ENCODE measurements around the gene NRG4.

The NRG4 gene

GRCh38 chr15:75923756-75924155, 88.5 kb downstream of the NRG4 start:
- no peak overlapping the region for H3K9ac ChIP-seq (ENCODE audit: low read depth, low read length, poor library complexity, severe bottlenecking)
- no peaks in the 10 kb centered on the region for H3K79me2 ChIP-seq (ENCODE audit: insufficient read depth, low read length)
- H2AFZ ChIP-seq (ENCODE audit: low read length): no peak overlapping the region
- no peaks in the 10 kb centered on the region for H3K9me3 ChIP-seq (ENCODE audit: insufficient read depth, low read depth, low read length)
- H3K27me3 ChIP-seq (ENCODE audit: insufficient read depth, low read length, poor library complexity, severe bottlenecking): no peaks in the 10 kb centered on the region
- no peak overlapping the region for H3K4me2 ChIP-seq (ENCODE audit: low read depth, low read length, poor library complexity, severe bottlenecking)
- no peaks in the 10 kb centered on the region for H3K4me1 ChIP-seq (ENCODE audit: insufficient read depth, low read length, poor library complexity, severe bottlenecking)
- H4K20me1 ChIP-seq (ENCODE audit: insufficient read depth, low read length, poor library complexity, severe bottlenecking): no peaks in the 10 kb centered on the region
- no peak overlapping the region for H3K4me3 ChIP-seq (ENCODE audit: low read length, poor library complexity, severe bottlenecking)
- no peaks in the 10 kb centered on the region; the same call in 1 of the 2 replicates for H3K36me3 ChIP-seq (ENCODE audit: insufficient read depth, low read length)
- no peaks in the 10 kb centered on the region for H3K9me2 ChIP-seq (replicated peaks; ENCODE audit: low read depth, low read length)
- no peaks in the 10 kb centered on the region for H3F3A ChIP-seq (ENCODE audit: low read depth)
- TF ChIP-seq, protein P1, sequence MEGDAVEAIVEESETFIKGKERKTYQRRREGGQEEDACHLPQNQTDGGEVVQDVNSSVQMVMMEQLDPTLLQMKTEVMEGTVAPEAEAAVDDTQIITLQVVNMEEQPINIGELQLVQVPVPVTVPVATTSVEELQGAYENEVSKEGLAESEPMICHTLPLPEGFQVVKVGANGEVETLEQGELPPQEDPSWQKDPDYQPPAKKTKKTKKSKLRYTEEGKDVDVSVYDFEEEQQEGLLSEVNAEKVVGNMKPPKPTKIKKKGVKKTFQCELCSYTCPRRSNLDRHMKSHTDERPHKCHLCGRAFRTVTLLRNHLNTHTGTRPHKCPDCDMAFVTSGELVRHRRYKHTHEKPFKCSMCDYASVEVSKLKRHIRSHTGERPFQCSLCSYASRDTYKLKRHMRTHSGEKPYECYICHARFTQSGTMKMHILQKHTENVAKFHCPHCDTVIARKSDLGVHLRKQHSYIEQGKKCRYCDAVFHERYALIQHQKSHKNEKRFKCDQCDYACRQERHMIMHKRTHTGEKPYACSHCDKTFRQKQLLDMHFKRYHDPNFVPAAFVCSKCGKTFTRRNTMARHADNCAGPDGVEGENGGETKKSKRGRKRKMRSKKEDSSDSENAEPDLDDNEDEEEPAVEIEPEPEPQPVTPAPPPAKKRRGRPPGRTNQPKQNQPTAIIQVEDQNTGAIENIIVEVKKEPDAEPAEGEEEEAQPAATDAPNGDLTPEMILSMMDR (conservative IDR thresholded peaks at IDR 0.05; ENCODE audit: low read length): no peak
- TF ChIP-seq EZH2phosphoT487 (IDR thresholded peaks at IDR 0.05; ENCODE audit: borderline replicate concordance): no peak

- no peaks in the 10 kb centered on the region for H3K79me2 ChIP-seq (ENCODE audit: insufficient read depth, low read length)
- TF ChIP-seq EZH2phosphoT487 (IDR thresholded peaks at IDR 0.05; ENCODE audit: borderline replicate concordance): no peak
- TF ChIP-seq, protein P1 (conservative IDR thresholded peaks at IDR 0.05; ENCODE audit: low read length): peak; percentile 73
- H4K20me1 ChIP-seq (ENCODE audit: insufficient read depth, low read length, poor library complexity, severe bottlenecking): no peaks in the 10 kb centered on the region
- H2AFZ ChIP-seq (ENCODE audit: low read length): no peak overlapping the region
- H3K9ac ChIP-seq (ENCODE audit: low read depth, low read length, poor library complexity, severe bottlenecking): no peak overlapping the region
- no peak overlapping the region for H3K4me3 ChIP-seq (ENCODE audit: low read length, poor library complexity, severe bottlenecking)
- H3K4me1 ChIP-seq (ENCODE audit: insufficient read depth, low read length, poor library complexity, severe bottlenecking): no peaks in the 10 kb centered on the region
- H3K4me2 ChIP-seq (ENCODE audit: low read depth, low read length, poor library complexity, severe bottlenecking): no peak overlapping the region
- no peaks in the 10 kb centered on the region for H3K9me2 ChIP-seq (replicated peaks; ENCODE audit: low read depth, low read length)
- no peaks in the 10 kb centered on the region for H3F3A ChIP-seq (ENCODE audit: low read depth)
- H3K36me3 ChIP-seq (ENCODE audit: insufficient read depth, low read length): peaks cover 17% of the 10 kb centered on the region
- no peaks in the 10 kb centered on the region for H3K27me3 ChIP-seq (ENCODE audit: insufficient read depth, low read length, poor library complexity, severe bottlenecking)
- H3K9me3 ChIP-seq (ENCODE audit: insufficient read depth, low read depth, low read length): no peaks in the 10 kb centered on the region
Observed at GRCh38 chr15:75921732-75922703, 90.2 kb downstream of the NRG4 start.

DNA sequence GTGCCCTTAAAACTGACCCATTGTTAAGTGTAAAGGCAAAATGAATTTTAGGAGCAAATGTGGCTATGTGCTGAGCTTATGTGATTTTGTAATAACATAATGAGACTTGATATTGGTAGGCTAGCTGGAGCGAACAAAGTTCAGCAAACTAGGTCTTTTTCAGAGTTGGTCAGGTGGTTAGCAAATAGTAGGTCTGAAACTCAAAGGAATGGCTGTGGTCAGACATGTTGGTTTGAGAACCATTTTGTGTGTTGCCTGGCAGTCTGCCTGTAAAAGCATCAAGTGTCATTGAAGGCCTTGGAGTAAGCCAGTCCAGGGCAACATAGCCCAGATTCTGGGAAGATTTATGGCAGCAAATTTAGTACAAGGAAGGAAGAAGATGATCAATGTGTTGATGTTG, 92.1 kb downstream of the NRG4 start:
- Histone ChIP-seq H3K27me3 (ENCODE audit: insufficient read depth, low read length, poor library complexity, severe bottlenecking) (no peaks in the 10 kb centered on the region), H3K9me3 (ENCODE audit: insufficient read depth, low read depth, low read length) (no peaks in the 10 kb centered on the region), H3K4me2 (ENCODE audit: low read depth, low read length, poor library complexity, severe bottlenecking) (no peak overlapping the region), H3K4me1 (ENCODE audit: insufficient read depth, low read length, poor library complexity, severe bottlenecking) (no peaks in the 10 kb centered on the region), H4K20me1 (ENCODE audit: insufficient read depth, low read length, poor library complexity, severe bottlenecking) (no peaks in the 10 kb centered on the region), H3K4me3 (ENCODE audit: low read length, poor library complexity, severe bottlenecking) (no peak overlapping the region), H3K9ac (ENCODE audit: low read depth, low read length, poor library complexity, severe bottlenecking) (no peak overlapping the region), H2AFZ (ENCODE audit: low read length) (no peak overlapping the region), H3K36me3 (ENCODE audit: insufficient read depth, low read length) (peaks cover 22% of the 10 kb centered on the region), H3K79me2 (ENCODE audit: insufficient read depth, low read length) (no peaks in the 10 kb centered on the region), H3K9me2 (replicated peaks; ENCODE audit: low read depth, low read length) (no peaks in the 10 kb centered on the region), H3F3A (ENCODE audit: low read depth) (no peaks in the 10 kb centered on the region)
- TF ChIP-seq, protein P1 (conservative IDR thresholded peaks at IDR 0.05; ENCODE audit: low read length): no peak
- no peak for TF ChIP-seq EZH2phosphoT487 (IDR thresholded peaks at IDR 0.05; ENCODE audit: borderline replicate concordance)
